ENCODE results near the gene TEAD2.

GRCh38 chr19:49409441-49410029 lies 47.3 kb upstream of the TEAD2 start:
- TF ChIP-seq CTCF (IDR thresholded peaks at IDR 0.05) (no peak), ZNF121 (CRISPR knock-in tag; IDR thresholded peaks at IDR 0.05) (no peak), USF2 (CRISPR knock-in tag; IDR thresholded peaks at IDR 0.05) (no peak), AFF4 (CRISPR knock-in tag; IDR thresholded peaks at IDR 0.05; ENCODE audit: borderline replicate concordance) (no peak), STAT6 (CRISPR knock-in tag; conservative IDR thresholded peaks at IDR 0.05; ENCODE audit: low read depth) (no peak), FOXJ3 (CRISPR knock-in tag; IDR thresholded peaks at IDR 0.05; ENCODE audit: borderline replicate concordance) (no peak), FOXK1 (CRISPR knock-in tag; IDR thresholded peaks at IDR 0.05) (no peak), E2F5 (CRISPR knock-in tag; IDR thresholded peaks at IDR 0.05) (no peak), ELF4 (CRISPR knock-in tag; IDR thresholded peaks at IDR 0.05; ENCODE audit: low read depth) (no peak), ZNF263 (CRISPR knock-in tag; IDR thresholded peaks at IDR 0.05; ENCODE audit: low read depth) (no peak), MAX (CRISPR knock-in tag; IDR thresholded peaks at IDR 0.05) (no peak), IRF1 (CRISPR knock-in tag; IDR thresholded peaks at IDR 0.05) (no peak), ZNF423 (CRISPR knock-in tag; IDR thresholded peaks at IDR 0.05) (no peak)

Measured in WTC11 (cell line).